Glomerular visceral epithelial cell (primary cell): ENCODE data around the gene ANGPT4.
A peak's percentile ranks its signal among the peaks of the same experiment; 100 is the strongest.

Experiments
- DNase-seq: peaks from one replicate; pipeline ENCODE4 v3.0.0-alpha.2; 2016; ENCODE audit errors: extremely low spot score

Gene ANGPT4

DNA sequence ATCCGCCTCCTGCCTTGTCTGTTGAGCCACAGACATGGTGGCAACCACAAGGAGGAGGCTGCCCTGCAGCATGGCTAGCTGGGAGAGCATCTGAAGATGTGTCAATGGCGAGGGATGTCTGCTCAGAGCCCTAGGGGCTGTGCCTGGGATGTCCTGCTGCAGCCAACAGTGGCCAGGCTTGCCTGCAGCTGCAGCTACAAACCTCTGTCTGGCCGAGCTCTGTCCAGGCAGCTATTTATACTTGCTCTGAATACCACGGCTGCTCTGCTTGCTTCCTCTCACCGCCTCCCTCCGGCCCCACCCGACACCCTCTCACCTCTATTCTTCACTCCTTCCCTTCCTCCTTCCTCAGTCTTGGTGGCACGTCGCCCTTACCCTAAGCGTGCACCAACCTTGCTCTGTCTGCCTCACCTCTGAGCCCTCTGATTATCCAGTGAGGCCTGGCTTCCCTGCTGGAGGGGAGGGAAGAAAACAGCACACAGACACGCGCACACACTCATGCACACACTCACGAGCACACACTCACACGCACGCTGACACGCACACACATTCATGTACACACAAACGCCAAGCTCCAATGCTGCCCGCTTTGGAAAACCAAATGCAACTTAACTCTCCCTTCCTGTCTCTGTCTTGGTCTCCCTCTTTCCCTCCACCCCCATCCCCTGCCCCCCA, at the start of gene ANGPT4:
TSS of gene ANGPT4 (minus strand) at position 210 of the 675 bp plus-strand sequence. CDS start at position 90, 120 bp downstream.
- DNase-seq: no peak

DNA sequence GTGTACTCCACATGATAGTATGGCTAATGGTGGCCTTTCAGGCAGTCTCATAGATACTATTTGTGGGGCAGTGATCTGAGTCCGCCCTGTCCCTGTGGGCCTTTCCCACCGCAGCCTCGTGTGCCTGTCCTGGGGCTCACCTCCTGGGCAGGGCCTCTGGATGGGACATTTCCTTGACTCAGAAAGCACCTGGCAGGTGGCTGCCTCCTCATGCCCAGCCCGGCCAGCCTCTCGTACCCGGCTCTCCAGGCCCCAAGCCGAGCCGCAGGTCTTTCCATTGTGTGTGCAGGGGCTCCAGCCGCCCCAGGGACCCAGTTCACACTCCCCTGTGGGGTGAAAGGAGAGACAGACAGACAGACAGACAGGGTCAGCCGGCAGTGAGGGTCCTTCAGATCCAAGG, 47.7 kb upstream of the ANGPT4 start:
- no peak for DNase-seq

GRCh38 chr20:962683-963082, 46.5 kb upstream of the ANGPT4 start:
- no peak for DNase-seq

DNA sequence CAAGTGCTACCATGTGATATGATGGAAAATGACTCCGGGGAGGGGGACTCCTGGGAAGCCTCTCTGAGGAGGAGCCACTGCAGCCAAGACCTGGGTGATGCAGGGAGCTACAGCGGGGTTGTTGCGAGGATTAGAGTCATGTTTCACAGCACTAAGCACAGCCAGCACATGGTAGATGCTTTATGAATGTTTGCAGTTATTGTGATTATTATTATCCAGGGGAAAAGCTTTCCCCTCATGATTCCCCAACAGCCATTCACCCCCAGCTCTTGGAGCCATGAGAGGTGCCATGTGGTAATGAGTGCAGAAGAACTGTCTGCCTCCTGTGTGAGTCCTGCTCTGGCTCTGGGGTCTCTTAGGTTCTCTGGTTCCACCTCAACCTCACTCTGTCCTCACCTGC, 46.1 kb upstream of the ANGPT4 start:
- DNase-seq: no peak

- no peak for DNase-seq
These were observed 45.6 kb upstream of the ANGPT4 start for GRCh38 chr20:961768-962167.

DNA sequence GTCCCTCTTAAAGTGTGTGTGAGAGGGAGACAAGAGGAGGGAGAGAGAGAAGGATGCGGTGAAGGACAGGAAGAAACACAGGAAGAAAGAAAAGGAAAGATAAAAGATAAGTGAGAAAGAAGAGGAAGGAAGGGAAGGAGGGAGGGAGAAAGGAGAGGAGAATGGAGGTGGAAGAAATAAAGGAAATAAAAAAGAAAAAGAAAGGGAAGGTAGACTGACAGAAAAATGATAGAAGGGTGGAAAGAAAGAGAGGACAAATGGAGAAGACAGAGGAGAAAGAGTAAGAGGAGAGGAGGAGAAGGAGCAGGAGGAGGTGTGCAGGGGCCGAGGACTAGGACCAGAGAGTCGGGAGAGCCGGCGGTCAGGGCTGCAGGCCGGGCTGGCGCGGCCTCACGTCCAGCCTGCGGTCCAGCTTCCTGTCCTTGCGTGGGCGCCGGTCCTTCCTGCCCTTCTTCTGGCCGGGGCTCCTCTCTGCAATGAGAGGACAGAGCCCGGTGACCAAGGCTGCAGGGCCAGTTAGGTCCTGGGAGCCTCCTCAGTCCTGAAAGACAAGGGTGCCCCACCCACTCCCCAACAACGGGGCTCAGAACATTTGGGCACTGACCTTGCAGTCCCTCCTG, 44.0 kb upstream of the ANGPT4 start:
- DNase-seq: no peak

GRCh38 chr20:958936-959815, 43.0 kb upstream of the ANGPT4 start:
- no peak for DNase-seq

GRCh38 chr20:957544-957943, 41.4 kb upstream of the ANGPT4 start:
- DNase-seq: no peak

GRCh38 chr20:956330-956951, 40.3 kb upstream of the ANGPT4 start:
- DNase-seq: peak; percentile 75

GRCh38 chr20:955656-956055, 39.5 kb upstream of the ANGPT4 start:
- DNase-seq: no peak

DNA sequence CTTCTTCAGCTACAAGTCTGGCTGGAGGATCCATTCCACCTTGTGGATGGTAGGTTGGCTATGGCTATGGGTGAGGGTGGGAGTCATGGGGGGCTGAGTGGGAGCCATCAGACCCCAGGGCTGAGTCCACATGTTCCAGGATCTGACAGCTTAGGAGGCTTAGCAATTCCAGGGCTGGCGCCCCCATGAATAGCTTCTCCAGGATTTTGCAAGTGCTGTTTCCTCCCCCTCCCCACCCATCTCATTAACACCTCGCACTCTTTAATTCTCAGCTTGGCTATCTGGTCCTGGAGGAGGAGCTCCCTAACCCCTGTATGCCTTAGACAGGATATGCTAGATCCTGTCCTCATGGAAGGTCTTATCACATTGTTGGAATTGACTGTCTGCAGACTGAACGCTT, 39.0 kb upstream of the ANGPT4 start:
- DNase-seq: no peak

- DNase-seq: peak; percentile 18
These were observed 37.6 kb upstream of the ANGPT4 start for GRCh38 chr20:953742-954141.

- no peak for DNase-seq
These were observed 36.2 kb upstream of the ANGPT4 start for GRCh38 chr20:952196-952795.

DNA sequence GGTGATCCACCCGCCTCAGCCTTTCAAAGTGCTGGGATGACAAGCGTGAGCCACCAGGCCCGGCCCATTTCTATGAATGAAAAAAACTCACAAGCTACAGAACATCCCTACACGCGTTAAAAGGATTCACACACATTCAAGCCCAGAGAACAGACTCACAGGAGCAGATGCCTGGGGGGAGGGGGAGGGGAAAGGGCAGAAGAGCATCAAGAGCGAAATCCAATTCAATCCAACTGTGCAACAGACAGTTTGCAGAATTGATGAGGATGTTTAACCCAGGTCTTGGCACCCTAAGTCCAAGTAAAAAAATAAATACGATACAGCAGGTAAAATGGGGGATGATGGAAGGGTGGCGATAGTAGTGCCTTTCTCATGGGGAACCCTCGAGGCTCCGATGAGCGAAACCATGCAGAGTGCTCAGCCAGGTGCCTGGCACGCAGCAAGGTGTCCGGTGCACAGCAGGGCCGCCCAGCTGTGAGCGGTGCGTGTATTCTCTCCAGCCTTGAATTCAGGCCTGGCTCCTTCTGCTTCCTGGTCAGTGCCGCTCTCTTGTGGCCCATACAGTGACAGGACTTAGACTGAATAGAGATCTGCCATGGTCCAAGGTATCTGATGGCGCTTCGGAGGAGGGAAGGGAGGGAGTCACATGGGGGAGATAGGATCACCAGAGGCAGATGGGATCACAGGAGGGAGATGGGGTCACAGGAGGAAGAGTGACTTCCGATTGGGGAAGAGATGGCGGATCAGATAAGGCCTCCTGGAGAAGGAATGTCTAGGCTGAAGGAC, 35.4 kb upstream of the ANGPT4 start:
- DNase-seq: no peak

- DNase-seq: no peak
These were observed 33.6 kb upstream of the ANGPT4 start for GRCh38 chr20:949717-950116.

- no peak for DNase-seq
These were observed 30.7 kb upstream of the ANGPT4 start for GRCh38 chr20:946826-947225.

DNA sequence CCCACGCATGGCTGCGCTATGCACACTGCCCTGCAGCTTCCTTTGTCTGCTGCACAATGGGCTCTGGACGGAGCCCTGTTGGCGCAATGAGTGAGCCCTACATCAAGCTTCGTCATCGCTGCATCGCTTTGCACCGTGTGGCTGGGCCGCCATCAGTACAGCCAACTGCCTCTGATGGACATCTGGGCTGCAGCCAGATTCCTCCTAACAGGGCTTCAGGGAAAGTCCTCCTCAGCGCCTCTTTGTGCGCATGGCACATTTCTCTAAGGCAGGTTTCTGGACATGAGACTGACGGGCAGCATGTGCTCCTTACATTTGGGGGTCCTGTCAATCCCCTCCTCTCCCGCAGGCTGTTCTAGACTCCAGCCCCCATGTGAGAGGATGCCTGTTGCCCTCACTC, 29.7 kb upstream of the ANGPT4 start:
- DNase-seq: no peak

GRCh38 chr20:944774-945410, 28.8 kb upstream of the ANGPT4 start:
- no peak for DNase-seq

DNA sequence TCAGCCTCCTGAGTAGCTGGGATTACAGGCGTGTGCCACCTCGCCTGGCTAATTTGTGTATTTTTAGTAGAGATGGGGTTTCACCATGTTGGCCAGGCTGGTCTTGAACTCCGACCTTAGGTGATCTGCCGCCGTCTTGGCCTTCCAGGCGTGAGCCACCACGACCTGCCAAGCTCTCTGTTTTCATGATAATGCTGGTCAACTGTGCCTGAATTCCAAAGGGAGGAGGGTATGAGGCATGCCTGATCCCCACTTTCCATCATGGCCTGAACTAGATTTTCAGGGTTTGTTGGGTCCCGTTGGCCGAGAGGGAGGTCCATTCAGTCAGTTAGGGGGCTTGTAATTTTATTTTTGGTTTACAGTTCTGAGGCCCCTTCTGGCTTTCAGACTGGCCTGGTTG, 28.0 kb upstream of the ANGPT4 start:
- no peak for DNase-seq

- no peak for DNase-seq
These were observed 26.5 kb upstream of the ANGPT4 start for GRCh38 chr20:942611-943010.

- no peak for DNase-seq
These were observed 24.8 kb upstream of the ANGPT4 start for GRCh38 chr20:940926-941325.
